Stimulated activated CD8-positive, alpha-beta memory T cell treated with anti-CD3 and anti-CD28 coated beads, Interleukin-12 subunit alpha, Interleukin-12 subunit beta, amount 100 ng/mL, for 4 hours (primary cell): Measurements from ENCODE around the gene CD320.
A peak's percentile ranks its signal among the peaks of the same experiment; 100 is the strongest.
"Not testable (repeated sequence)": the region's sequence is repeated elsewhere in the genome, so short reads cannot be mapped to it uniquely, and the experiment has no call there.

ENCODE experiments used
- DNase-seq: peaks from one replicate; pipeline ENCODE4 v3.0.0-alpha.2; 2020; ENCODE audit warnings: low read depth

Gene CD320

GRCh38 chr19:8333767-8334457 lies 25.8 kb upstream of the CD320 start:
- DNase-seq = no peak

GRCh38 chr19:8332976-8333766 lies 25.0 kb upstream of the CD320 start:
- DNase-seq = no peak

GRCh38 chr19:8331263-8331845 lies 23.2 kb upstream of the CD320 start:
- DNase-seq = no peak

GRCh38 chr19:8329996-8330395 lies 21.8 kb upstream of the CD320 start:
- no peak for DNase-seq

GRCh38 chr19:8325454-8325853 lies 17.3 kb upstream of the CD320 start:
- DNase-seq = no peak

GRCh38 chr19:8324186-8325050 lies 16.3 kb upstream of the CD320 start:
- DNase-seq = no peak

GRCh38 chr19:8323781-8324185 lies 15.6 kb upstream of the CD320 start:
- no peak for DNase-seq

- no peak for DNase-seq
Observed at GRCh38 chr19:8322638-8322997, 14.5 kb upstream of the CD320 start.

- no peak for DNase-seq
Observed at GRCh38 chr19:8321986-8322637, 14.0 kb upstream of the CD320 start.

- peak; percentile 94 for DNase-seq
Observed at GRCh38 chr19:8321067-8321985, 13.2 kb upstream of the CD320 start, which contains the start of the genes NDUFA7 and RPS28. TSS of gene NDUFA7 (minus strand) at chr19:8321375. CDS start at chr19:8321358, 17 bp downstream. TSS of gene RPS28 (plus strand) at chr19:8321496. CDS start at chr19:8321531, 35 bp downstream.

- DNase-seq = no peak
Observed at GRCh38 chr19:8320564-8321066, 12.5 kb upstream of the CD320 start.

GRCh38 chr19:8319807-8320520 lies 11.8 kb upstream of the CD320 start:
- DNase-seq = no peak

GRCh38 chr19:8318835-8319234 lies 10.7 kb upstream of the CD320 start:
- not testable (repeated sequence) for DNase-seq

- no peak for DNase-seq
Observed at GRCh38 chr19:8316351-8317125, 8.4 kb upstream of the CD320 start.

GRCh38 chr19:8314981-8315640 lies 7.0 kb upstream of the CD320 start:
- DNase-seq = not testable (repeated sequence)

- no peak for DNase-seq
Observed at GRCh38 chr19:8311461-8312260, 3.5 kb upstream of the CD320 start.

- DNase-seq = no peak
Observed at GRCh38 chr19:8310342-8311055, 2.3 kb upstream of the CD320 start.
